ENCODE measurements around the gene OLAH. TPM values are rescaled to one million over a fixed set of nuclear protein-coding genes. Genes with fewer than 3 reads are reported as not detected.

Gene OLAH
- total and polyA plus RNA-seq, 8 donors: 0.53 to 1.6 TPM; not detected in 6

DNA sequence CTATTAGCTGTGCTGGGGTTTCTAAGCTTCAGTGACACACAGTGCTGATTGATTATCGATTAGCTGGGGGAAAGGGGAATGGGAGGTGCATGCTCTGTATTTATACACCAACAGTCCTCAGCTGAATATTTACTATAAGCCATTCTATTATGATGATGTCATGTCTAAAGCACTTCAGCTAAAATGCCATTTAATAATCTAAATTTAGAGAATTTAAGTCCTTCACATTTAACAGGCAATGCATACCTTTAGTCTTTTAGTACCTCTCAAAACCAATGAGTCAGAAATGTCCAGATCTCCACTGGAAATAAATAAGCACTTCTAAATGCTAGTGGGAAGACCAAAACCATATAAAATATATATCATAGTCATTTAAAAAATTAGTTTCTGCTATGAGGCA, 78.0 kb downstream of the OLAH start:
- Histone ChIP-seq H3K4me1 (peaks cover 0 to 5% (median 2%) of the 10 kb centered on the region in 4 donors), H3K27ac (no peak overlapping the region), H3K9me3 (no peaks in the 10 kb centered on the region), H3K27me3 (no peaks in the 10 kb centered on the region), H3K36me3 (peaks cover 9 to 82% (median 78%) of the 10 kb centered on the region in 4 donors), H3K4me3 (no peak overlapping the region)
- TF ChIP-seq POLR2A (IDR thresholded peaks at IDR 0.05) (no peak), POLR2AphosphoS5 (IDR thresholded peaks at IDR 0.05) (no peak)
- 95 to 100% (median 96%) methylated on average over 1 of the region's 1 CpG for WGBS, 5 donors
- DNase-seq: no peak
- intact Hi-C loops (cut with DNase I; ENCODE audit: low total_unique reads): no loop called here

DNA sequence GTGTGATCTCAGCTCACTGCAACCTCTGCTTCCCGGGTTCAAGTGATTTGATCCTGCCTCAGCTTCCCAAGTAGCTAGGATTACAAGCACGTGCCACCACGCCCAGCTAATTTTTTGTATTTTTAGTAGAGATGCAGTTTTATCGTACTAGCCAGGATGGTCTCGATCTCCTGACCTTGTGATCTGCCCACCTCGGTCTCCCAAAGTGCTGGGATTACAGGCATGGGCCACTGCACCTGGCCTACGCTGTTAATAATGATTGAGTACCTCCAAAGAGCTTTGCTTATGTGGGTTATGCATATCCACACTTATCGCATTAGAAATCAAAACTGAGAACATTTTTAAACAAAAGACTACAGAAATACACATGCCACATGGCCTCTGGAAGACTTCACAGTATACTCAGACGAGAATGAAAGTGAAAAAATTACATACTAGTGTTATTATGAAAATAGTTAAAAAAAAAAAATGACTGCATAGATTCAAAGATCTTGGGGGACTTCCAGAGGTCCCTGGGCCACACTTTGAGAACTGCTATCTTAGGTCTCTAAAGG, 78.8 kb downstream of the OLAH start:
- 81 to 91% (median 90%) methylated on average over 9 of the region's 9 CpGs for WGBS, 5 donors
- Histone ChIP-seq H3K4me3 (no peak overlapping the region), H3K27me3 (no peaks in the 10 kb centered on the region), H3K4me1 (peaks cover 0 to 5% (median 2%) of the 10 kb centered on the region in 4 donors), H3K27ac (no peak overlapping the region), H3K9me3 (no peaks in the 10 kb centered on the region), H3K36me3 (peaks cover 12 to 84% (median 79%) of the 10 kb centered on the region in 4 donors)
- DNase-seq: no peak
- TF ChIP-seq POLR2AphosphoS5 (IDR thresholded peaks at IDR 0.05) (no peak), CTCF (IDR thresholded peaks at IDR 0.05) (no peak), EP300 (IDR thresholded peaks at IDR 0.05) (no peak), POLR2A (IDR thresholded peaks at IDR 0.05) (no peak)
- intact Hi-C loops (cut with DNase I; ENCODE audit: low total_unique reads): no loop called here

Other genes starting within 250 kb of the OLAH start
- 100 to 1,000 TPM in 1 of 5 donors, 1 to 10 TPM in 1, not detected in 3; 4.2 to 212 TPM for gene CDNF, start 205.9 kb upstream of the OLAH start, total RNA-seq
- gene CDNF, start 205.9 kb upstream of the OLAH start, polyA plus RNA-seq: 1 to 10 TPM in 2 of 3 donors, under 1 TPM in 1; 0.75 to 4.1 (median 1.1) TPM
- gene HSPA14, start 205.6 kb upstream of the OLAH start, total RNA-seq: 10 to 100 TPM in 3 of 5 donors, 1 to 10 TPM in 1, not detected in 1; 1.2 to 25.9 (median 19.3) TPM
- 10 to 100 TPM; 11.1 to 16.3 (median 11.5) TPM for gene HSPA14, start 205.6 kb upstream of the OLAH start, polyA plus RNA-seq
- gene MSANTD7, start 205.6 kb upstream of the OLAH start, total RNA-seq: 10 to 100 TPM in 4 of 5 donors, under 1 TPM in 1; under 0.01 to 84.8 (median 14.5) TPM
- 1 to 10 TPM; 3.1 to 4.4 (median 3.5) TPM for gene MSANTD7, start 205.6 kb upstream of the OLAH start, polyA plus RNA-seq
- 10 to 100 TPM in 3 of 5 donors, 1 to 10 TPM in 1, under 1 TPM in 1; 0.58 to 68.3 (median 12.1) TPM for gene SUV39H2, start 165.1 kb upstream of the OLAH start, total RNA-seq
- gene SUV39H2, start 165.1 kb upstream of the OLAH start, polyA plus RNA-seq: 1 to 10 TPM; 1.9 to 5.4 (median 3.2) TPM
- gene DCLRE1C, start 89.8 kb upstream of the OLAH start, total RNA-seq: 10 to 100 TPM in 4 of 5 donors, 1 to 10 TPM in 1; 4.1 to 27.4 (median 12.3) TPM
- 1 to 10 TPM; 3.1 to 4.3 (median 3.3) TPM for gene DCLRE1C, start 89.8 kb upstream of the OLAH start, polyA plus RNA-seq
- gene MEIG1, start 84.6 kb upstream of the OLAH start, total RNA-seq: not detected
- gene MEIG1, start 84.6 kb upstream of the OLAH start, polyA plus RNA-seq: under 1 TPM in 1 of 3 donors, not detected in 2; 0.58 TPM
- 1 to 10 TPM in 2 of 5 donors, not detected in 3; 2.2 to 6.4 TPM for gene ACBD7, start 44.8 kb downstream of the OLAH start, total RNA-seq
- not detected for gene ACBD7, start 44.8 kb downstream of the OLAH start, polyA plus RNA-seq
- gene RPP38, start 53.4 kb downstream of the OLAH start, total RNA-seq: 10 to 100 TPM in 2 of 5 donors, 1 to 10 TPM in 2, not detected in 1; 4.5 to 29.4 (median 18.9) TPM
- 10 to 100 TPM; 17.9 to 22.3 (median 19.6) TPM for gene RPP38, start 53.4 kb downstream of the OLAH start, polyA plus RNA-seq
- 100 to 1,000 TPM in 1 of 5 donors, 10 to 100 TPM in 3, 1 to 10 TPM in 1; 6.1 to 107 (median 12.9) TPM for gene NMT2, start 124.8 kb downstream of the OLAH start, total RNA-seq
- 1 to 10 TPM; 5.5 to 7.6 (median 6.9) TPM for gene NMT2, start 124.8 kb downstream of the OLAH start, polyA plus RNA-seq